HG03097 (cell line): Measurements from ENCODE around the gene RGPD3.

Experiments
- ATAC-seq: cut with Tn5 transposase; IDR thresholded peaks from one replicate; pipeline ENCODE4 v1.9.1; 2021; ENCODE audit not compliant: unreplicated experiment, low FRiP score

RGPD3 gene

GRCh38 chr2:106344302-106344701, 123.9 kb downstream of the RGPD3 start:
- no peak for ATAC-seq

DNA sequence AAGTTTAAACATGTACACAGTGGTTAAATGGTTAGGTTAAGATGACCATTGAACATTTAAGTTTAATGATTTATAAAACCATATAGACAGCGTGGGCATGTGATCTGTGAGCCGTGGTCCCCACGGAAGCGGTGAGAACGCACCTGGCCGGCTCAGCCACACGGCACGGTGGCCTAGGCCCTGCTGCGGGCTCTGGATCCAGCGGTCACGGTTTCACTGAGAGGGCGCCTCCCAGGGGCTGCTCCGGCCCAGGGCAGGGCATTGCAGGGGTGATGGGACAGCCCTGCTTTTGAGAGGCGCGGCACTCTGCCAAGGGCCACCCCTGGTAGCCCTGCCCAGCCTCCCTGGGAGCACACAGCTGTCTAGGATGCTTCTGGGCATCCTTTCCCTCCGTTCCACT, 124.9 kb downstream of the RGPD3 start:
- ATAC-seq = no peak

DNA sequence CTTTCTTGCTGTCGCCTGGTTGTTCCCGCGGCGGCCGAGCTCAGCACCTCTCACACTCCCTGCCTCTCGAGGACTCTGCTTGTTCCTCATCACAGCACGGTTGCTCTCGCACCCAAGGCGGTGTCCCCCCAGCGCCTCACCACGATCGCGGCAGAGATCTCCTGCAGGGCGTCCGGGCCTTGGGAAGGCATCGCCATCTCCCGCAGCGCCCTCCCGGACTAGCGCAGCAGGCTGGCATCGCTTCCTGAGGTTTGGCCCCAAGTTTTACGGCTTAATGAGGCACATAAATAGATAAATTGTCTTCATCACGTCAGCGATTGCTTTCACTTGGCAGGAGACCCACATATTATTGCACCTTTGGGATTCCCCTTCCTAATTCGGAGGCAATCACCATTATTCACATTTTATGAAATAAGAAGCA, 125.4 kb downstream of the RGPD3 start:
- ATAC-seq = no peak

GRCh38 chr2:106341666-106342065, 126.5 kb downstream of the RGPD3 start:
- no peak for ATAC-seq
